Measurements from ENCODE around the gene LRCH1.

DNA sequence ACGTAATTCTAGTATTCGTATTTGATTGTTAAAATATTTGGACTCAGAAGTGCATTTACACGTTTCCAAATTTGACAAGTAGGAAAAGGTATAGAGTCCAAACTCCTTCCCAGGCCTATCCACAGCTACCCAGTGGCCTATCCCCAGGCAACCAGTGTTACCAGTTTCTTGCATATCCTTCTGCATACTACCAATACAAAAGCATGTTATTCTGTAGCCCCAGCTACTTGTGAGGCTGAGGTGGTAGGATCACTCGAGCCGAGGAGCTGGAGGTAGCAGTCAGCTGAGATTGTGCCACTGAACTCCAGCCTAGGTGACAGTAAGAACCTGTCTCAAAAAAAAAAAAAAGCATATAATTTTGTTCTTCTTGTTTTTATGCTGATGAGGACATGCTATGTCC, 67.1 kb downstream of the LRCH1 start:
- TF ChIP-seq CTCF (IDR thresholded peaks at IDR 0.05), result no peak
- TF ChIP-seq POLR2A (IDR thresholded peaks at IDR 0.05), result no peak
